GM18502 (cell line): Measurements from ENCODE around the gene ZDHHC11.
"Not testable (repeated sequence)": the region's sequence is repeated elsewhere in the genome, so short reads cannot be mapped to it uniquely, and the experiment has no call there.

Source experiments
- ATAC-seq: cut with Tn5 transposase; IDR thresholded peaks from one replicate; pipeline ENCODE4 v1.9.1; 2021; ENCODE audit warnings: mild to moderate bottlenecking; ENCODE audit not compliant: unreplicated experiment, poor library complexity

The ZDHHC11 gene

GRCh38 chr5:816176-816575 lies 34.6 kb downstream of the ZDHHC11 start:
- ATAC-seq, result no peak

GRCh38 chr5:815449-815848 lies 35.3 kb downstream of the ZDHHC11 start:
- no peak for ATAC-seq

- ATAC-seq, result not testable (repeated sequence)
Observed at GRCh38 chr5:813575-813974, 37.2 kb downstream of the ZDHHC11 start.

GRCh38 chr5:811384-811783 lies 39.4 kb downstream of the ZDHHC11 start:
- not testable (repeated sequence) for ATAC-seq

- ATAC-seq, result not testable (repeated sequence)
Observed at GRCh38 chr5:807719-808514, 42.9 kb downstream of the ZDHHC11 start.

GRCh38 chr5:801472-801871 lies 49.3 kb downstream of the ZDHHC11 start:
- ATAC-seq, result no peak

GRCh38 chr5:801055-801454 lies 49.7 kb downstream of the ZDHHC11 start:
- not testable (repeated sequence) for ATAC-seq

GRCh38 chr5:798505-799138 lies 52.2 kb downstream of the ZDHHC11 start:
- not testable (repeated sequence) for ATAC-seq

- ATAC-seq, result not testable (repeated sequence)
Observed at GRCh38 chr5:797986-798385, 52.8 kb downstream of the ZDHHC11 start.

- not testable (repeated sequence) for ATAC-seq
Observed at GRCh38 chr5:795873-796272, 54.9 kb downstream of the ZDHHC11 start.

GRCh38 chr5:794948-795347 lies 55.8 kb downstream of the ZDHHC11 start:
- ATAC-seq, result not testable (repeated sequence)

- not testable (repeated sequence) for ATAC-seq
Observed at GRCh38 chr5:788703-789102, 62.1 kb downstream of the ZDHHC11 start.

- not testable (repeated sequence) for ATAC-seq
Observed at GRCh38 chr5:787857-788233, 62.9 kb downstream of the ZDHHC11 start.

GRCh38 chr5:787224-787856 lies 63.4 kb downstream of the ZDHHC11 start:
- ATAC-seq, result not testable (repeated sequence)

GRCh38 chr5:785181-785705 lies 65.5 kb downstream of the ZDHHC11 start:
- ATAC-seq, result not testable (repeated sequence)

GRCh38 chr5:784428-785177 lies 66.2 kb downstream of the ZDHHC11 start, which contains the start of gene ZDHHC11B:
Gene ZDHHC11B, minus strand, starts transcription at chr5:784729. Its CDS starts 17,810 bp downstream, at chr5:766919.
- ATAC-seq, result peak; percentile 54

GRCh38 chr5:783881-784427 lies 66.8 kb downstream of the ZDHHC11 start:
- ATAC-seq, result not testable (repeated sequence)

GRCh38 chr5:783049-783802 lies 67.6 kb downstream of the ZDHHC11 start:
- ATAC-seq, result not testable (repeated sequence)

- ATAC-seq, result not testable (repeated sequence)
Observed at GRCh38 chr5:782356-782755, 68.4 kb downstream of the ZDHHC11 start.
